H1 (cell line): ENCODE data around the gene DAND5. TPM values are rescaled to one million over a fixed set of nuclear protein-coding genes. Genes with fewer than 3 reads are reported as not detected.
A peak's percentile ranks its signal among the peaks of the same experiment; 100 is the strongest.

Experiments used
- CTCF ChIA-PET: fragments of 300-600 bp; sonication (Branson Sonifier 250); formaldehyde crosslinking; loops from one replicate; lab custom pipeline; 2021; ENCODE audit not compliant: partially characterized antibody; lab: Charles Lee
- POLR2A ChIA-PET: fragments of 300-600 bp; sonication (Branson Sonifier 250); formaldehyde crosslinking; loops from one replicate; lab custom pipeline; 2021; ENCODE audit warnings: inconsistent platforms; ENCODE audit not compliant: partially characterized antibody; lab: Charles Lee
- DNase-seq, 2 experiments: peaks; one replicate each; pipeline versions ENCODE4 v3.0.0 to v3.0.0-alpha.2; 2010 to 2022; ENCODE audit warnings: low spot score in 2 of 2, low read depth in 1 of 2, mixed read lengths in 1 of 2
- FAIRE-seq: peaks from 2 replicates; lab custom pipeline; 2011; peaks lifted over from hg19 to GRCh38; lab: Jason Lieb, UNC
- H2AFZ ChIP-seq: 2 replicates; pipeline ENCODE4 v1.8.1; 2012; ENCODE audit warnings: low read length, inconsistent platforms
- H2AK5ac ChIP-seq: 2 replicates; pipeline ENCODE4 v1.6.1; 2013; ENCODE audit warnings: low read depth, low read length
- H2BK120ac ChIP-seq: replicated peaks from 2 replicates; pipeline ENCODE3; 2013; ENCODE audit warnings: low read depth, low read length, inconsistent platforms
- H2BK12ac ChIP-seq: 2 replicates; pipeline ENCODE4 v1.6.1; 2013; ENCODE audit warnings: low read depth, low read length
- H2BK15ac ChIP-seq: 2 replicates; pipeline ENCODE4 v1.6.1; 2013; ENCODE audit warnings: low read length
- H2BK20ac ChIP-seq: 2 replicates; pipeline ENCODE4 v1.6.1; 2013; ENCODE audit warnings: low read length
- H2BK5ac ChIP-seq: 2 replicates; pipeline ENCODE4 v1.6.1; 2013; ENCODE audit warnings: low read depth, low read length
- H3K14ac ChIP-seq: 2 replicates; pipeline ENCODE4 v1.6.1; 2013; ENCODE audit warnings: inconsistent platforms; ENCODE audit not compliant: insufficient read length
- H3K18ac ChIP-seq: 2 replicates; pipeline ENCODE4 v1.6.1; 2013; ENCODE audit warnings: low read length; ENCODE audit errors: extremely low read depth
- H3K23ac ChIP-seq: 2 replicates; pipeline ENCODE4 v1.6.1; 2013; ENCODE audit warnings: inconsistent platforms; ENCODE audit not compliant: insufficient read length
- H3K23me2 ChIP-seq: 2 replicates; pipeline ENCODE4 v1.6.1; 2013; ENCODE audit warnings: low read depth, low read length
- H3K27ac ChIP-seq: 2 replicates; pipeline ENCODE4 v1.6.1; 2011; ENCODE audit warnings: low read depth, low read length, inconsistent platforms
- H3K27me3 ChIP-seq, 4 experiments: replicated peaks in 1 of 4; 1 replicate in 1 of 4; 2 replicates in 3 of 4; pipeline versions ENCODE4 v1.6.1 to v1.8.1; 2011 to 2013; ENCODE audit warnings: low read length in 3 of 4, mild to moderate bottlenecking in 3 of 4, inconsistent platforms in 2 of 4, mixed read lengths in 2 of 4, moderate library complexity in 1 of 4; ENCODE audit not compliant: control insufficient read depth in 3 of 4, insufficient read depth in 3 of 4; ENCODE audit errors: extremely low read depth in 1 of 4
- H3K36me3 ChIP-seq, 4 experiments: 2 replicates each; pipeline versions ENCODE4 v1.6.1 to v1.8.1; 2011 to 2013; ENCODE audit warnings: mild to moderate bottlenecking in 4 of 4, low read length in 3 of 4, moderate library complexity in 2 of 4, control low read depth in 1 of 4, inconsistent platforms in 1 of 4; ENCODE audit not compliant: insufficient read depth in 4 of 4, control insufficient read depth in 2 of 4
- H3K4ac ChIP-seq: replicated peaks from 2 replicates; pipeline ENCODE3; 2013; ENCODE audit warnings: low read length, low read depth, mixed read lengths, inconsistent platforms; ENCODE audit not compliant: insufficient read length
- H3K4me1 ChIP-seq, 4 experiments: replicated peaks in 1 of 4; 1 replicate in 1 of 4; 2 replicates in 3 of 4; pipeline versions ENCODE4 v1.6.1 to v1.8.1; 2011 to 2013; ENCODE audit warnings: low read length in 3 of 4, inconsistent platforms in 2 of 4, mixed read lengths in 1 of 4; ENCODE audit not compliant: insufficient read depth in 4 of 4, control insufficient read depth in 3 of 4
- H3K4me2 ChIP-seq, 2 experiments: 2 replicates each; pipeline versions ENCODE4 v1.6.1 to v1.8.1; 2011 to 2013; ENCODE audit warnings: low read depth in 2 of 2, low read length in 2 of 2, control low read depth in 1 of 2, inconsistent platforms in 1 of 2, mild to moderate bottlenecking in 1 of 2; ENCODE audit not compliant: insufficient read depth in 1 of 2
- H3K4me3 ChIP-seq, 4 experiments: fragments of 200-600, 300-600 bp in 1 of 4; sonication (generic), shearing (Covaris generic), sonication (Bioruptor Twin) in 1 of 4; 2 replicates each; pipeline versions ENCODE4 v1.5.1 to v1.8.1; 2011 to 2016; ENCODE audit warnings: low read length in 4 of 4, low read depth in 3 of 4, control low read depth in 2 of 4, inconsistent platforms in 2 of 4, mild to moderate bottlenecking in 2 of 4, mixed read lengths in 1 of 4, moderate library complexity in 1 of 4; ENCODE audit not compliant: insufficient read depth in 2 of 4; ENCODE audit errors: extremely low read depth in 1 of 4
- H3K56ac ChIP-seq: replicated peaks from 2 replicates; pipeline ENCODE3; 2013; ENCODE audit warnings: low read depth, mild to moderate bottlenecking, mixed read lengths, low read length, inconsistent platforms; ENCODE audit not compliant: insufficient read length
- H3K79me1 ChIP-seq: 2 replicates; pipeline ENCODE4 v1.6.1; 2013; ENCODE audit warnings: low read depth, low read length, control low read depth
- H3K79me2 ChIP-seq, 2 experiments: 2 replicates each; pipeline versions ENCODE4 v1.6.1 to v1.8.1; 2012 to 2013; ENCODE audit warnings: low read length in 2 of 2, mild to moderate bottlenecking in 2 of 2, inconsistent platforms in 1 of 2; ENCODE audit not compliant: insufficient read depth in 2 of 2, control insufficient read depth in 1 of 2
- H3K9ac ChIP-seq, 4 experiments: replicated peaks in 1 of 4; 1 replicate in 1 of 4; 2 replicates in 3 of 4; pipeline versions ENCODE4 v1.6.1 to v1.8.1; 2011 to 2013; ENCODE audit warnings: low read depth in 3 of 4, low read length in 3 of 4, control low read depth in 2 of 4, mild to moderate bottlenecking in 2 of 4, moderate library complexity in 2 of 4, inconsistent platforms in 1 of 4; ENCODE audit errors: extremely low read depth in 1 of 4
- H3K9me3 ChIP-seq, 2 experiments: 2 replicates each; pipeline versions ENCODE4 v1.6.1 to v1.8.1; 2012 to 2013; ENCODE audit warnings: mild to moderate bottlenecking in 2 of 2, moderate library complexity in 2 of 2, control low read depth in 1 of 2, inconsistent platforms in 1 of 2, low read depth in 1 of 2, low read length in 1 of 2, mixed read lengths in 1 of 2; ENCODE audit not compliant: insufficient read depth in 2 of 2
- H4K20me1 ChIP-seq, 2 experiments: replicated peaks in 1 of 2; 2 replicates each; pipeline versions ENCODE3 to v1.8.1; 2011 to 2013; ENCODE audit warnings: inconsistent platforms in 2 of 2, low read length in 2 of 2, mild to moderate bottlenecking in 1 of 2; ENCODE audit not compliant: insufficient read depth in 2 of 2, control insufficient read depth in 1 of 2
- H4K5ac ChIP-seq: 2 replicates; pipeline ENCODE4 v1.6.1; 2013; ENCODE audit warnings: low read length, low read depth, mixed read lengths, inconsistent platforms; ENCODE audit not compliant: insufficient read length
- H4K8ac ChIP-seq: 2 replicates; pipeline ENCODE4 v1.8.0; 2013; ENCODE audit warnings: mild to moderate bottlenecking, moderate library complexity, low read length, inconsistent platforms; ENCODE audit not compliant: insufficient read depth; ENCODE audit errors: extremely low read depth
- H4K91ac ChIP-seq: replicated peaks from 2 replicates; pipeline ENCODE3; 2013; ENCODE audit warnings: low read length, mixed read lengths, inconsistent platforms; ENCODE audit not compliant: insufficient read length
- CTBP2 ChIP-seq: IDR thresholded peaks from 2 replicates; pipeline ENCODE4 v1.7.0; 2011; ENCODE audit warnings: borderline replicate concordance, mild to moderate bottlenecking, moderate library complexity, mixed read lengths, low read length; ENCODE audit not compliant: insufficient read depth, insufficient read length
- EZH2 ChIP-seq: fragments of 200-600 bp; sonication (generic); IDR thresholded peaks from 2 replicates; pipeline ENCODE4 v1.7.1; 2012; ENCODE audit warnings: low read depth, mild to moderate bottlenecking, moderate library complexity, low read length, inconsistent platforms; ENCODE audit not compliant: severe bottlenecking
- GTF2F1 ChIP-seq: IDR thresholded peaks from 2 replicates; pipeline ENCODE4 v1.6.1; 2012; ENCODE audit warnings: low read depth, low read length, improper control_type of control experiment, borderline replicate concordance
- RNF2 ChIP-seq: fragments of 200-900, 300-1000 bp; sonication (generic); IDR thresholded peaks from 2 replicates; pipeline ENCODE4 v1.7.1; 2016; ENCODE audit warnings: borderline replicate concordance, low read depth, mild to moderate bottlenecking, antibody characterized with exemption, low read length; ENCODE audit not compliant: poor library complexity, severe bottlenecking; ENCODE audit errors: missing control alignments
- SP2 ChIP-seq: IDR thresholded peaks from 2 replicates; pipeline ENCODE4 v1.6.1; 2012; ENCODE audit warnings: mild to moderate bottlenecking, low read length, inconsistent platforms
- SUZ12 ChIP-seq: fragments of 200-600 bp; sonication (generic); IDR thresholded peaks from 2 replicates; pipeline ENCODE4 v1.6.1; 2012; ENCODE audit warnings: mild to moderate bottlenecking, inconsistent platforms, low read length, moderate library complexity, mixed read lengths
- WGBS, 2 experiments: shearing (Covaris generic) in 1 of 2; methylation state at CpG; one replicate each; pipeline versions ENCODE4 v1.1.6 to v1.1.7; 2013 to 2015; ENCODE audit warnings: low lambda C conversion rate in 2 of 2, mixed read lengths in 2 of 2, inconsistent platforms in 1 of 2, low coverage in 1 of 2, missing lambda C conversion rate in 1 of 2; ENCODE audit not compliant: insufficient replicate concordance in 2 of 2, insufficient coverage in 1 of 2, insufficient read length in 1 of 2; ENCODE audit errors: extremely low coverage in 1 of 2, missing lambda C conversion rate in 1 of 2; 5-methylcytosine and 5-hydroxymethylcytosine counted together
- polyA plus RNA-seq, 7 experiments: library from polyadenylated mRNA; depleted of rRNA in 3 of 7; stranded (reverse) in 5 of 7; unstranded in 2 of 7; fragments of >200 nt in 5 of 7; fragments of 200-250 nt in 2 of 7; gene quantifications; 1 replicate in 5 of 7; 2 replicates in 1 of 7; 4 replicates in 1 of 7; pipeline versions ENCODE4 v1.2.1 to v1.2.3, GENCODE V29; 2011 to 2013; ENCODE audit warnings: missing spikeins in 2 of 7, mixed read lengths in 2 of 7
- total RNA-seq: library from RNA; stranded (reverse); fragmentation: NEBNext Ultra II Directional; extraction: Animal tissue kit (Norgen Biotek cat#: 25700); gene quantifications from 2 replicates; pipeline ENCODE4 v1.2.1, GENCODE V29; 2021

Gene DAND5
- total and polyA plus RNA-seq, 2 of the 8 experiments (the other 6 are each of a cell fraction or from before 2014, with no cell fraction given) = 0.14 to 0.17 TPM

DNA sequence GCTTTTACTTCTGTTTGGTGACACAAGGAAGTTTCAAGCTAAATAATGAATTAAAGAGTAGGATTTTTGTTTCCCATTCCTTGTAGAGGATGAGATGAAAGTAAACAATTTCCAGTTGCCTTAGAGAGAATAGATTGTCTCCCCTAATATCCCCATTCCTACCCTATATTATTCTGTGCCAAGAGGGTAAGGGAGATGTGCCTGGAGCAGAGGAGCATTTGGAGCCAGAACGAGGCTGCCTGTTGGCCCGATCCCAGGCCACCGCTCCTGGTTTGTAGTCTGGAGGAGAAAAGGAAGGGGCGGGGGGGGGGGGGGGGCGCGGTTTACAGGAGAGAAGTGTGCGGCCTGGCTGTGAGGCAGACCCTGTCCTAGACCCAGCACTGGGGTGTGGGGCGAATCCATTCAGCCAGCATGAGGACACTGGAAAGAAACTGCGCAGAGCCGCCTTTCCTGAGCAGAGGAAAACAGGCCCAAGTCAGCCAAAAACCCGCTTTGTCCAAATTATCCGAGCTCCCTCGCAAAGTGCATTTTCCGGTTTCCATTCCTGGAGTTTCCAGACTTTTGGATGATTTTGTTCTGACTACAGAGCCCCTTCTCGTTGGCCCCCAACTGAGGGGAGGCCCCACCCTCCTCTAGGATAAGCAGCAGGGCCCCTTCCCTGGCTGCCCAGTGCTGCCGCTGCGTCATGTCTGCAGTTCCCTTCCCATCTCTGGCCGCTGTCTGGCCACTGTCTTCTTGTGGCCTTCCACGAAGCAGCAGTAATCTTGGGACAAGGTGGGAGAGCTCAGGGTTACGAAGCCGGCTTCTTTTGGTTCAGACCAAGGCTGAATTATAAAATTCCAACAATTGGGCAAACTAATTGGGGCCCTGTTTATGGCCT is 48.9 kb downstream of the DAND5 start:
- Histone ChIP-seq H3K9me3 (no peaks in the 10 kb centered on the region), H2BK5ac (no peak overlapping the region), H3K4me1 (peaks cover 11 to 38% (median 28%) of the 10 kb centered on the region in 4 experiments), H2AK5ac (no peak overlapping the region), H2BK15ac (no peak overlapping the region), H3K4me3 (peak overlapping the region in 1 of 4 experiments; percentile 20; a peak in 2 of 8 replicates), H3K4me2 (peak overlapping the region; percentile 43 to 50), H3K79me1 (no peaks in the 10 kb centered on the region), H4K5ac (no peak overlapping the region), H2BK12ac (no peak overlapping the region), H2BK20ac (no peak overlapping the region), H2BK120ac (no peak overlapping the region), H3K18ac (no peak overlapping the region; the same call in 1 of the 2 replicates), H3K23me2 (no peaks in the 10 kb centered on the region; the same call in 1 of the 2 replicates), H4K91ac (no peak overlapping the region), H3K36me3 (no peaks in the 10 kb centered on the region; a peak in 1 of 8 replicates), H4K8ac (no peak overlapping the region), H3K56ac (no peak overlapping the region), H3K23ac (no peak overlapping the region), H3K4ac (no peak overlapping the region), H3K27ac (no peak overlapping the region), H3K14ac (no peak overlapping the region), H3K79me2 (no peaks in the 10 kb centered on the region), H3K9ac (no peak overlapping the region), H2AFZ (no peak overlapping the region), H4K20me1 (peaks cover 0 to 19% of the 10 kb centered on the region in 2 experiments), H3K27me3 (peaks cover 79 to 98% (median 96%) of the 10 kb centered on the region in 4 experiments)
- ChIA-PET CTCF (interaction anchor here (0.6 to 7.7 kb wide), 12 partner anchors 12 to 244 kb away, joined by 3 to 82 read pairs (median 5); no protein-coding TSS in a partner anchor), POLR2A (interaction anchor here (0.8 to 2.6 kb wide), 9 partner anchors 10 to 78 kb away, joined by 3 to 14 read pairs (median 3); no protein-coding TSS in a partner anchor)
- TF ChIP-seq CTBP2 = peak; percentile 3
- peak; percentile 78 for TF ChIP-seq SUZ12
- TF ChIP-seq RNF2 = peak; percentile 90
- no peak for TF ChIP-seq SP2
- TF ChIP-seq EZH2 = peak; percentile 79
- TF ChIP-seq GTF2F1 = no peak
- DNase-seq (no peak), FAIRE-seq (no peak)
- 6% methylated on average over 15 of the region's 21 CpGs; no CpG with 5 or more reads in 1 of the 2 experiments for WGBS, 2 experiments
